HG03280 (cell line): ENCODE data around the gene DENND1A.
"Not testable (repeated sequence)": the region's sequence is repeated elsewhere in the genome, so short reads cannot be mapped to it uniquely, and the experiment has no call there.

Experiments
- ATAC-seq: cut with Tn5 transposase; IDR thresholded peaks from one replicate; pipeline ENCODE4 v1.9.1; 2021; ENCODE audit warnings: mild to moderate bottlenecking, moderate library complexity; ENCODE audit not compliant: unreplicated experiment

DENND1A gene

GRCh38 chr9:123407217-123407851, 522.6 kb downstream of the DENND1A start:
- ATAC-seq, result no peak

GRCh38 chr9:123406691-123407216, 523.2 kb downstream of the DENND1A start:
- no peak for ATAC-seq

GRCh38 chr9:123406016-123406415, 523.9 kb downstream of the DENND1A start:
- no peak for ATAC-seq

GRCh38 chr9:123402981-123403509, 526.9 kb downstream of the DENND1A start:
- no peak for ATAC-seq

- ATAC-seq, result no peak
Observed at GRCh38 chr9:123401879-123402513, 527.9 kb downstream of the DENND1A start.

- ATAC-seq, result no peak
Observed at GRCh38 chr9:123400926-123401503, 528.9 kb downstream of the DENND1A start.

GRCh38 chr9:123399803-123400378, 530.0 kb downstream of the DENND1A start:
- no peak for ATAC-seq

- ATAC-seq, result not testable (repeated sequence)
Observed at GRCh38 chr9:123398938-123399337, 531.0 kb downstream of the DENND1A start.

GRCh38 chr9:123397975-123398374, 532.0 kb downstream of the DENND1A start:
- ATAC-seq, result no peak

GRCh38 chr9:123395689-123396511, 534.0 kb downstream of the DENND1A start:
- ATAC-seq, result no peak

GRCh38 chr9:123395276-123395688, 534.6 kb downstream of the DENND1A start:
- ATAC-seq, result no peak

- no peak for ATAC-seq
Observed at GRCh38 chr9:123394291-123395235, 535.4 kb downstream of the DENND1A start.

GRCh38 chr9:123392802-123393201, 537.1 kb downstream of the DENND1A start:
- no peak for ATAC-seq

GRCh38 chr9:123391946-123392345, 538.0 kb downstream of the DENND1A start:
- ATAC-seq, result no peak

GRCh38 chr9:123391233-123391632, 538.7 kb downstream of the DENND1A start:
- no peak for ATAC-seq

- no peak for ATAC-seq
Observed at GRCh38 chr9:123390337-123391135, 539.4 kb downstream of the DENND1A start.

GRCh38 chr9:123389698-123390097, 540.2 kb downstream of the DENND1A start:
- no peak for ATAC-seq

- no peak for ATAC-seq
Observed at GRCh38 chr9:123389070-123389469, 540.9 kb downstream of the DENND1A start.

GRCh38 chr9:123387686-123388085, 542.2 kb downstream of the DENND1A start:
- ATAC-seq, result no peak
